ENCODE results near the gene SEC16A.
A peak's percentile ranks its signal among the peaks of the same experiment; 100 is the strongest.

SEC16A gene, protein sequence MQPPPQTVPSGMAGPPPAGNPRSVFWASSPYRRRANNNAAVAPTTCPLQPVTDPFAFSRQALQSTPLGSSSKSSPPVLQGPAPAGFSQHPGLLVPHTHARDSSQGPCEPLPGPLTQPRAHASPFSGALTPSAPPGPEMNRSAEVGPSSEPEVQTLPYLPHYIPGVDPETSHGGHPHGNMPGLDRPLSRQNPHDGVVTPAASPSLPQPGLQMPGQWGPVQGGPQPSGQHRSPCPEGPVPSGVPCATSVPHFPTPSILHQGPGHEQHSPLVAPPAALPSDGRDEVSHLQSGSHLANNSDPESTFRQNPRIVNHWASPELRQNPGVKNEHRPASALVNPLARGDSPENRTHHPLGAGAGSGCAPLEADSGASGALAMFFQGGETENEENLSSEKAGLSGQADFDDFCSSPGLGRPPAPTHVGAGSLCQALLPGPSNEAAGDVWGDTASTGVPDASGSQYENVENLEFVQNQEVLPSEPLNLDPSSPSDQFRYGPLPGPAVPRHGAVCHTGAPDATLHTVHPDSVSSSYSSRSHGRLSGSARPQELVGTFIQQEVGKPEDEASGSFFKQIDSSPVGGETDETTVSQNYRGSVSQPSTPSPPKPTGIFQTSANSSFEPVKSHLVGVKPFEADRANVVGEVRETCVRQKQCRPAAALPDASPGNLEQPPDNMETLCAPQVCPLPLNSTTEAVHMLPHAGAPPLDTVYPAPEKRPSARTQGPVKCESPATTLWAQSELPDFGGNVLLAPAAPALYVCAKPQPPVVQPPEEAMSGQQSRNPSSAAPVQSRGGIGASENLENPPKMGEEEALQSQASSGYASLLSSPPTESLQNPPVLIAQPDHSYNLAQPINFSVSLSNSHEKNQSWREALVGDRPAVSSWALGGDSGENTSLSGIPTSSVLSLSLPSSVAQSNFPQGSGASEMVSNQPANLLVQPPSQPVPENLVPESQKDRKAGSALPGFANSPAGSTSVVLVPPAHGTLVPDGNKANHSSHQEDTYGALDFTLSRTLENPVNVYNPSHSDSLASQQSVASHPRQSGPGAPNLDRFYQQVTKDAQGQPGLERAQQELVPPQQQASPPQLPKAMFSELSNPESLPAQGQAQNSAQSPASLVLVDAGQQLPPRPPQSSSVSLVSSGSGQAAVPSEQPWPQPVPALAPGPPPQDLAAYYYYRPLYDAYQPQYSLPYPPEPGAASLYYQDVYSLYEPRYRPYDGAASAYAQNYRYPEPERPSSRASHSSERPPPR (N-terminal part only)

DNA sequence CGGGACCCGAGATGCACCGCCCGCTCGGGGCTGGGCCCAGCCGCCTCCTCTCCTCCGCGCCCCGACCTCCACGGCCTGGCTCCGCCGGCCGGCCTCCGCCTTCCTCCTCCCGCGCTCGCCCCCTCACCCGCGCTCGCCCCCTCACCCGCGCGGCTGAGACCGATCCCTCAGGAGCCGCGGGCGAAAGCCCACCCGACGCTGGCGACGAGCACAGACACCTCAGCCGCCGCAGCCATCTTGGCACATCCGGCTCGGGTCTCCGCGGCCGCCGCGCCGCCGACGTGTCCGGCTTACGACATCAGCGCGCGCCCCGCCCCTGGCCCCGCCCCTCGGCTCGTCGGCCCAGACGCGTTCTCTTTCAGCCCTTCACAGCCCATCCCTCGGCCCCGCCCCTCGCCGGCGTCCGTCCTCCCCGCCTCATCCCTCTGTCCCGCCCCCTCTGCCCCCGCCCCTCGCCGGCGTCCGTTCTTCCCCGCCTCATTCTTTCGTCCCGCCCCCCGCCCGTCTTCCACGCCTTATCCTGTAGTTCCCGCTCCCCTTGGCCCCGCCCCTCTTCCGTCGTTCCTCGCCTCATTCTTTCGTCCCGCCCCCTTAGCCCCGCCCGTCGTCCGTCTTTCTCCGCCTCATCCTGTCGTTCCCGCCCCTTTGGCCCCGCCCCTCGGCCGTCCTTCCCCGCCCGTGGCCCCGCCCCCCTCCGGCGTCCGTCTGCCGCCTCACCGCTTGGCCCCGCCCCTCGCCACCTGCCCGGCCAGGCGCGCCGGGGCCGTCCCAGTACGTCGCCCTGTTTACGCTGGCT is at the start of gene SEC16A:
SEC16A (minus strand) TSS at position 248 of the 796 bp plus-strand sequence. CDS start 5,425 bp downstream, outside the sequence.
- DNase-seq = peak; percentile 85

DNA sequence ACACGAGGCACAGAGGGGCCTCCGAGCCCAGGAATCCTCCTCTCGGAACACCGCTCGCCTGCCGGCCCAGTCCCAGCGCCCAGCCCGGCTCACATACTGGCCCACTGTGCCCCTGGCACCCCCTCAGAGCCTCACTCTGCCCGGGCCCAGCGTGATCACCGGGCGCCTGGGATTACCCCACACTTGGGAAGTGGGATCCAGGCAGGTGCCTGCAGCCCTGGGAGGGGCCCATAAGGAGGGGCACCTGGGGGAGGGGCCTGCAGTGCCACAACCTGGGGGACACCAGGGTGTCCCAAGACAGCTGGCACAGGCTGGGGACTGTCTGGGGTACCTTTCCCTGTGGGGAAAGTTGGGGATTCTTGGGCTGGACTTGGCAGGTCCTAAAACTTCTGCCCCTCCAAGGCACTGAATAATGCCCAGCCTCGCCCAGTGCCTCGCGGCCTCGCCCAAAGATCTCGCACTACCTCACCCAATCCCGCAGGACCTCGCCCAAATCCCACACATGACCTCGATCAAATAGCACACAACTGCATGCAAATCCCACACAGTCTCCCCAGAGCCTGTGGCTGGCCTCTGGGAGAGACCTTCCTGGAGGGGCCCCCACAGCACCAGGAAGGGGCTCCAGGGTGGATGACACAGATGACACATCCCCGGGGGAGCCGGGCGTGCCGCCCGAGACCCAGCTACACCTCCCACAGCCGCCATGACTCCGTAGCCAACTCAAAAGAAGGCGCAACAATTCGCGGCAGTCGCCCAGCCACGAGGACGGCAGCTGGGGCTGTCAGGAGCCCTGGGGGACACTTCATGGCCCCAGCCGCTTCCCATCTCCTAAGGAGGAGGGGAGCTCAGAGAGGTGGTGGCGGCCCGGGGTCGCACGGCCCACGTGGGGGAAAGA is 49.3 kb upstream of the SEC16A start:
- no peak for DNase-seq

DNA sequence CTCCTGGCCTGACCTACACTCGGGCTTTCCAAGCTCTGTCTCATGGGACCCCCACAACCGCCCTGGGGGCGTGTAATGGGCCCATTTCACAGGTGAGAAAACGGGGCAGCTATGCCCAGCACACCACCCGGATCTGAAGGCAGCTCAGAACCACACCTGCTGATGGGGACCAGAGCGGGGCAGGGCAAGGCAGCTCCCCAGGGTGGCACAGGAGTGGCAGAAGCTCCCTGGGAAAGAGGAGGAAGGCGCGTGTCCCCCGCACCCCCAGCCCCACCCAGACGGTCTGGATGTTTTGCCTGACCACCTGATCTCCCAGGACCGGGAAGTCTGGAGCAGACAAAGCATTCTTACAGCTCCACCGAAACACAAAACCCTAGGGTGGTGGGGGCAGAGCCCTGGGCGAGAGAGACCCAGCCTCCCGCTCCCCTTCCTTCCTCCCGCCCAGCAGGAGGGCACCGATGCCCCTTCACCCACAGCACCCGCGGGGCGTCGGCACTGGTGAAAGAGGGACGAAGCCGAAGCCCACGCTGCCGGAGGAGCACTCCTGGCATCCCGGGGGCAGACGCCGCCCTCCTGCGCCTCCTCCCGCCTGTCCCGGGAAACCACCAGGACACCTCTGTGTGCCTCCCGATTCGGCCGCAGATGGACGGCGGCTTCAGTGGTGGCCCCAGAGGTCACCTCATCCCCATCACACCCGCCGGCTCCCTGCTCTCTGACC is 48.5 kb upstream of the SEC16A start:
- DNase-seq = no peak

DNA sequence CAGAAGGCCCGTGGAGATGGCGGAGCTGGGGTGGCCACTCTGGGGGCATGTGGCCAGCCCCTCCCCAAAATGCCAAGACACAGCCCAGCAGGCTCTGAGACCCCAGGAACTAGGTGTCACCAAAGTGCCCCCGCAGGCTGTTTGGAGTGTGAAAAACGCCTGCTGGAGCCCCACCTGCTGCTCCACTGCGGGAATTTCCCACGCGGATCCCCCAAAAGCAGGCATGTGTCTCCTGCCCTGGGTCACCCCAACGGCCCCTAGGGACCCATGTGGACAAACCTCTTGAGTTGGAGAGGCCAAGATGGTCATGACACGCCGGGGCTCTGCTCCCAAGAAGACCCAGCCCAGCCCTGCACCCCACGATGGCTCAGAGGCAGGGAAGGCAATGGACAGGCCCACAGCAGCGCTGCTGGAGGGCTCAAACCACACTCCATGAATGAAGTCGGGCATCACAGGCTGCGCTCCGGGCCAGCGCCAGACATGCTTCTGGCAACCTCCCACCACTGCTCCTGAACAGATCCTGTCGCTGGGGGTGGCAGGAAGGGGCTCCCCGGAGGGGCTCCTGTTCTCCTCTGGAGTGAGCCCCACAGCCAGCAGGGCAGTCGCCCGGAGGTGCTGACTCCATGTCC is 47.7 kb upstream of the SEC16A start:
- DNase-seq = no peak

DNA sequence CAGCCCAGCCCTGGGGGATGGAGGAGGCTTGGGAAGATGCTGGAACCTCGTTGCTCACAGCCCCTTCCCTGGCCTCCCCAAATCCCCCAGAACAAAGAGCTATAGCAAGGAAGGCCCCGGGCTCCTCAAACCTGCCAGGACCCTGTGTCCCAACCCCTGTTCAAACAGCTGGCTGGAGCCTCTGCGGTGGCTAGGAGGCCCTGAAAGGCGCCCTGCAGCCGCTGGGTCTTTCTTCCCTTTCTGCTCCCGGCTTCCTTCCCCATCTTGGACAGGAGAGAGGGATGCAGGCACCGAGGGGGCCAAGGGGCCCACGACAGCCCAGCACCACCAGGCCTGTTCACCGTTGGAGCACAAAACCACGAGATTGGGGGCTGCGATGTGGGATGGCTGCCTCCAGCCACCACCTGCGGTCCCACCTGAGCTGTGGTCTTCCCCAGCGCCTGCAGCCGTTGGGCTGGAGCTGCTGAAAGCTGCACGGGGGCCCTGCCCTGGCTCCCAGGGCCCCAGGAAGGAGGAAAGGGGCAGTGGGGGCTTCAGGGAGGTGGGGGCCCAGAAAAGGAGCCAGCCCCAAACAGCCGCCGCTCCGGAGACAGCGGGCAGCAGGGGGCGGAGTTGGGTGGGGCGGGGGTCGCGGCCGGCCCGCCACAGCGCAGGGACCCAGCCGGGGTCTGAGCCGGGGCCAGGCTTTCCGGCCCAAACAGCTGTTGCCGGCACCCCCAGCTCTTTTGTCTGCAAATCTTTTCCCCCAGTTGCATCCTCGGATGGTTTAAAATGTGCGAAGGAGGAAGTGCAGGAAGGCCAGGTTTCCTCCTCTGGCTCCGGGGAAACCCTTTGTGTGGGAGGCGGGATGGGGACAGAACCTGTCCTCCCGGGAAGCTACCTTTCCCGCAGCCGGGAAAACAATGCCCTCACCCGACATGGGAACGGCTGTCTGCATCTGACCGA is 46.9 kb upstream of the SEC16A start:
- DNase-seq = no peak

DNA sequence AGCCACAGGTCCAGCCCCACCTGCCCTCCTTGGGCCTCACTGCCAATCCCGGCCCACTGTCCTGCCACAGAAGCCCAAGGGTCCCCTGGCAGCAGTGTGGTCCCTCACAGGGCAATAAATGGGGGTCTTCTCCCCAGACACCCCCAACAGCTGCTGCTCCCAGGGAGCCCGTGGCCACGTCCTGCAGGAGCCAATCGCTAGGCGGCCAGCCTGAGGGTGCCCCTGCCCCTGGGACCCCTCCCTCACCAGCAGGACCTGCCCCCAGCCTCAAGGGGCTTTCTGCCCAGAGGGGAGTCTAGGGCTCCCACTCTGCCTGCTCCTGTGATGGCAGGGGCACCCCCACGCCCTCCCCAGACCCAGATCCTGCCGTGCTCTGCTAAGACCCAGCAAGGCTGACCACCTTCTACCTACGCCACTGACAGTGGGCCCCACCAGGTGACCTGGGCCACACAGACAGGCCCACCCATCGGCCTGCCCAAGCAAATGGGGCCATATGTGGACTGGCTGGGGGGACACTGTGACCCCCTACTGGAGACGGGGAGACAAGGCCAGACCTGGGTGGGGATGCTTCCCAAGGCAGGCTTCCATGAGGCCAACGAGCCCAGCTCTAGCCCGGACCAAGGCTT is 46.0 kb upstream of the SEC16A start:
- no peak for DNase-seq

DNA sequence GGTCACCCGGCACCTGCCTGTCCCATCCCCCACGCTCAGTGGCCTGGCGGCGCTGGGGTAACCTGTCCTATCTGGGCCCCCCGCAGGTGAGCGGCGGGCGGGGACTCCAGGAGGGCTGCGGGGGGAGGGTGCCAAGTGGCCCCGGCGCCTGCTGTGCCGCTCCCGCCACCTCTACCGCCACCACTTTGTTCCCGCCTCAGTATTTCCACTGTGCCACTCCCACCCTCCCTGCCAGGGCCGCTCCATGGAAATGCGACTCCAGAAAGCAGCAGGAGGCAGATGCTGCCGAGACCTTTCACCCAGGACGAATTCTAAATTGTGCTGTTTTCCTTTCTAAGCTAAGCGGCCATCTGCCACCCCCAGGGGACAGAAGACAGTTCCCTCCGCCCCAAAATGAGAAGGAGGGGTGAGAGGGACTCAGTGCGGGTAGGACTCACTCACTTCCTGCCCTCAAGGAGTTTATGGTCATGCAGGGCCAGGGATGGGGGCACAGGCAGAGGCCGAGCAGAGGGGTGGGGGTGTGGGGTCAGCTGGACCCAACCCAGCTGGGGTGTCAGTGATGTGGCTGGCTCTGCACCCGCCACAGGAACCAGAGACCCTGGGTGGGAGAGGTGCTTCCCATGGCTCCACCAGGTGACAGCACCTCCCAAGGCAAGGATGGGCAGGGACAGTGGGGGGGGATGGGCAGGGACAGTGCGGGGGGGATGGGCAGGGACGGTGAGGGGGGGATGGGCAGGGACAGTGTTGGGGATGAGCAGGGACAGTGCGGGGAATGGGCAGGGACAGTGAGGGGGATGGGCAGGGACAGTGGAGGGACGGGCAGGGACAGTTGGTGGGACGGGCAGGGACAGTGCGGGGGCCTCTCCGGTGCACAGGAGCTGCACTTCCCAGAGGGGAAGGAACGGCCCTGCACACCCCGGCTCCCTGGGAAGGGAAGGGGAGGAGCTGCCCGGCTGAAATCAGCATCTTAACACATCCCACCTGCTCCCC is 45.2 kb upstream of the SEC16A start:
- no peak for DNase-seq

DNA sequence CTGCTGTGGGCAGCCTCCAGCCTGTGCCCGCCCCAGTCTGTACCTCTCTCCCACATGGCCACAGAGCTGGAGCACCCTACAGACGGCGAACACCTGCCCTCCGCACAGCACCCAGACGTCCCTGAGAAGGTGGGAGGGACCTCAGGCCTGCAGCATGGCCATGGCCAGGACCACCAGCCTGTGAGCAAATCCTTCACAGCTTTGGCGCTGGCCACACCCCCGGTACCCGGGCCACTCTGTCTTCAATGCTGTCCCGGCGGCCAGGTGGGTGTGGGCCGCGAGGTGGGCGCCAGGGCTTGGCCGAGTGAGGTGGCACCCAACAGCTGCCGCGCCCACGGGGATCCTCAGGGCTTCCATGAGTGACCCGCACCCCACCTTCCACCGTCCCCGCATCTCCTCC is 44.3 kb upstream of the SEC16A start:
- no peak for DNase-seq

DNA sequence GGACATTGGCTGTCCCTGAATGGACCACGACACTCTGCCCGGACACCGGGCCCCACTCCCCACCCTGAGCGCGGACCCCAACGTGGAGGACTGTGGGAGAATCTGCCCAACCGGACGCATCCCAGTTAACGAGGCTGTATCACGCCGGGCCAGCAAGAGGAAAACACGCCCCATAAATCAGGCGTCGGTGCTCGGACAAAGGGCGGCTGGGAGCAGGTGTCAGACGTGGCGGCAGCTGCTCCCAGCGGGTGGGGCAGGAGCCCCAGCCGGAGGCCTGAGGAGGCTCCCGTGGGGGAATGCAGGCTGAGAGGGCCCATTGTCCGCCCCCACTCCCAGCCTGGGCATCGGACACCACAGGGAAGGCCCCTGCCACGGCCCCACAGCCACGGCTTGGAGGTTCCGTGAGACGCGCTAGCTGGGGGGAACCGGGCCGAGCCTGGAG is 43.8 kb upstream of the SEC16A start:
- no peak for DNase-seq

DNA sequence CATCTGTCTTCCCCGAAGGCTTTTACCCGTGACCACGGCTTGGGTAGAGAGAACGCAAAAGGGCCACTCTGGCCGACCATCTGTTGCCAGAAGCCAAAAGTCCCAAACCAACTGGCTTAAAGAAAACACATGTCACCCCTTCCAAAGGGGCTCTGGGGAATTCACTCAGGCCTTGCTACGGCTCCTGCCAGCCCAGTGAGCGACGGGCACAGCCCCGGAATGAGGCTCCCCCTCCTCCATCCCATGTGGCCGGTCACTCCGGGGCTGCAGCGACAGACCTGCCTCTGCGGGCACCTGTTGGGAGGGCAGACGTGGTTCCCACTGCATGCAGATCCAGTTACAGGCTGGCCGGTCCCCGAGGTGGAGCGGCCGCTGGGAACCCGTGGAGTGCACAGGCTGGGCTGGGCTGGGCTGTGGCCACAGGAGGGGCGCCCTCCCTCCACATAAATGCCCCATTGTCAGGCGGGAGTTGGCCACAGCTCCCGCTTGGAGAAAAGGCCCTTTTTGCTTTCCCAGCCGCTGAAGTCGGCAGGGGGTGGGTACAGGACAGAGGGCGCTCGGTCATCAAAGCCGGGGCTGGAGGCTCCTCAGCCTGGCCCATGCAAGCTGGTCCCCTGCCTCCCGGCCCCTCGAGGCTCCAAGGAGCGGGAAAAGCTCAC is 43.1 kb upstream of the SEC16A start:
- no peak for DNase-seq

DNA sequence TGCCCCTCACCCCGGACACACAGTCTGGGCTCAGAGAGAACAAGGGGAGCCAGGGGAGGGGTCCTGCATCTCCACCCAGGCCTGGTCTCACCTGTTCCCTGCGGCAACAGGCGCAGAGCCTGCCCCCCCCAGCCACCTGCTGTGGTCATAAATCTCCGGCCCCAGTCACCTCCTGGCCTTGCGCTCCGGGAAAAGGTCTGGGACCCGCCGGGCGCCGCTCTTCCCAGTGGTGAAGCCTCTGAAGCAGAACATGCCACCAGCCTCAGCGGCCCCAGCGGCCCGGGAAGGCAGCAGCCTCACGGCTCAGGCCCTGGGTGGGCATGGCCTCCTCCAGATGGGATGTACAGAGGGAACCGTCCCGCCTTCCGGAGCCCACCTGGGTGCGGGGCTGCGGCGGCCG is 42.4 kb upstream of the SEC16A start:
- DNase-seq = no peak

DNA sequence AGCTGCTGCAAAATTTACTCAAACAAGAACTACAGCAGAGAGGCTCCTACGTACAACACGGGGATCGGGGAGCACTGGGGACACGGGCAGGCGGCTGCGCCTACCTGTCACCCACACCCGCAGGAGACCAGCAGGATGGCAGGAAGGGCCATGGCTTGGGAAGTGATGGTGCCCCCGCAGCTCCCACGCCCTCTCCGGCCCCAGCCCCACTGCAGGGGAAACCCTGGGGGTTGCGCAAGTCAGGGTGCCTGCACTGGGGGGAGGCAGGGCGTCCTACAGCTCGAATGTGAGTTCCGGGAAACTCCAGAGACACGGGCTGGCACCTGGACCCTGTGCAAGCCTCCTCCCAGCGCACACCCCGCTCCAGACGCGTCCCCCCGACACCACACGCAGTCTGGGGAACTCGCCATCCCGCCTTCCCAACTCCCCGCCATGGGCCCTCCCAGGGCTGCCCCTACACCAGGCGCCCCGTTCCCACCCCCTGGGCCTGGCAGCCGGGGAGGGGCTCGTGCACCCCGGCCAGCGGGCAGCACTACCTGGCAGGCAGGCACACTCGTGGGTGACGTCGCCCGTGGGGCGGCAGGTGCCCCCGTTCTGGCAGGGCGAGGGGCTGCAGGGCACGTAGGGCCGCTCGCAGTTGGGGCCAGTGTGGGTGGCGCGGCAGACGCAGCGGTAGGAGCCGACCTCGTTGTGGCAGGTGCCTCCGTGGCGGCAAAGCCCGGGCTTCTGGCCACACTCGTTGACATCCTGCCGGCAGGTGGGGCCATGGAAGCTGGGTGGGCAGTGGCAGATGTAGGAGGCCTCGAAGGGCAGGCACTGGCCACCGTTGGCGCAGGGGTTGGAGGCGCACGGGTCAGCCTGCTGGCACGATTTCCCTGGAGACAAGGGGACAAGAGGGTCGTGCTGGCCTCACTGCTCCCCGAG is 39.7 kb upstream of the SEC16A start:
- DNase-seq = no peak

DNA sequence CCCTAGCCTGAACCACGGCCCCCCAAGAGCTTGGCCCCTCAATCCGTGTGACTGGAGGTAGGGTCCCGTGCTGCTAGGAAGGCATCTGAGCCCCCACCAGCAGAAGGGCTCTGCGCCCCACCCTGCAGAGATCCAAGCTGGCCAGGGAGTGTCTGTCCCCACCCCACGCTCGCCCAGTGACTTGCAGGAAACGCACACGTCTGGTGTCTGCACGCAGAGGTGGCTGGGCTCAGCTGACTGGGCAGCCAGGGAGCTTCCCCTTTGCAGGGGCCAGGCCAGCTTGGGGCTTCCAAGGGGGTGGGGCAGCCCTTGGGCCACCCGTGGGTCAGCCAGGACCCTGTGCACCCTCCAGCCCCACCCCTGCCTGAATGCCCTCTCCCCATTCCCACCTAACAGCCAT is 38.7 kb upstream of the SEC16A start:
- DNase-seq = no peak

DNA sequence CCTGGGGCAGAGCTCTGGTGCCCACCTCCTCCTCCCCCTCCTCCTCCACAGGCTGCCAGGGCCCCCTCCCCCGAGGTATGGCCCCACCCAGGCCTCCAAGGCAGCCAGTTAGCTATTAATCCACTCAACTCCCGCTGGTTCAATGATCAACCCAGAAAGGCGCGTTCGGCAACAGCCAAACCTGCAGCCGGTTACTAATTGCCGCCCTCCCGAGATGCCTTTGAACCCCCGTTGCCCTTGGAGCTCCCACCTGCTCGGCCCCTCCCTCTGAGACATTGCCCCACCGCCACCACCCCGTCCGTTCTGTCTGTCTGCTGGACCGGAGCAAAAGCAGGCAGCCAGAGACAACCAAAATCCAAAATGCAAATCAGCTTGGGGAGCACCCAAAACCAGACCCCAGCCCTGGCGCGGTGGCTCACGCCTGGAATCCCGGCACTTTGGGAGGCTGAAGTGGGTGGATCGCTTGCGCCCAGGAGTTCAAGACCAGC is 37.3 kb upstream of the SEC16A start:
- DNase-seq = no peak
